ENCODE results near the gene DNPH1. TPM values are rescaled to one million over a fixed set of nuclear protein-coding genes. Genes with fewer than 3 reads are reported as not detected.

DNPH1 gene
- total RNA-seq, 4 donors from 2014 or later: 23.4 to 68.4 (median 33.2) TPM

- Histone ChIP-seq H3K36me3 (no peaks in the 10 kb centered on the region), H3K4me1 (no peaks in the 10 kb centered on the region), H3K4me3 (no peak overlapping the region), H3K27me3 (no peaks in the 10 kb centered on the region), H3K9me3 (no peaks in the 10 kb centered on the region), H3K27ac (no peak overlapping the region)
- intact Hi-C loops (cut with DNase I; ENCODE audit: low total_unique reads): no loop called here
- no peak for TF ChIP-seq POLR2A (IDR thresholded peaks at IDR 0.05)
- no peak for TF ChIP-seq CTCF (IDR thresholded peaks at IDR 0.05)
- no peak for DNase-seq
These were observed 25.0 kb upstream of the DNPH1 start for GRCh38 chr6:43254138-43254817.

- intact Hi-C loops (cut with DNase I; ENCODE audit: low total_unique reads): no loop called here
- DNase-seq: no peak
- H3K4me1 ChIP-seq: no peaks in the 10 kb centered on the region
- no peaks in the 10 kb centered on the region for H3K27me3 ChIP-seq
- no peaks in the 10 kb centered on the region for H3K36me3 ChIP-seq
- H3K27ac ChIP-seq: no peak overlapping the region
- H3K9me3 ChIP-seq: no peaks in the 10 kb centered on the region
- TF ChIP-seq POLR2A (IDR thresholded peaks at IDR 0.05) (no peak), CTCF (IDR thresholded peaks at IDR 0.05) (no peak)
- H3K4me3 ChIP-seq: no peak overlapping the region
These were observed 24.1 kb upstream of the DNPH1 start for GRCh38 chr6:43253401-43253800.

- intact Hi-C loops (cut with DNase I; ENCODE audit: low total_unique reads): no loop called here
- H3K9me3 ChIP-seq: no peaks in the 10 kb centered on the region
- no peak for DNase-seq
- H3K4me3 ChIP-seq: no peak overlapping the region
- H3K27me3 ChIP-seq: no peaks in the 10 kb centered on the region
- no peak overlapping the region for H3K27ac ChIP-seq
- H3K36me3 ChIP-seq: no peaks in the 10 kb centered on the region
- H3K4me1 ChIP-seq: peaks cover 0 to 3% of the 10 kb centered on the region in 2 donors
- TF ChIP-seq POLR2A (IDR thresholded peaks at IDR 0.05): no peak
- TF ChIP-seq CTCF (IDR thresholded peaks at IDR 0.05): no peak
These were observed 21.7 kb upstream of the DNPH1 start for GRCh38 chr6:43250992-43251373.

DNA sequence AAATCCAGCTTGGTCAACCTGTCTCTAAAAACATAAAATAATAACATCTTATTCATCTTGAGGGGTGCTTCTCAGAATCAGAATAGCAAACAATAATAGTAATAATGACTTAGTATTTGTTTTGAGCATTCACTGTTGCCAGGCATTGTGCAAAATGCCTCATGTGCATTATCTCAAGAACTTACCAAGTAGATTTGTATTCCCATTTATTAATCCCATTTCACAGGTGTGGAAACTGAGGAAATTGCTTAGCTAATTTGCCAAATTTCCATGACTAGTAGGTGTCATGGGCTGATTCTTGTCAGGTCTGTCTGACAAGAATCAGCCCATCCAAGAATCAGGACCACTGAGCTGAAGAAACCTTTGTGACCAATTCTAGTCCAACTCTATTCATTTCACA, 19.5 kb upstream of the DNPH1 start:
- intact Hi-C loops (cut with DNase I; ENCODE audit: low total_unique reads): no loop called here
- H3K27me3 ChIP-seq: peaks cover 0 to 3% of the 10 kb centered on the region in 2 donors
- no peaks in the 10 kb centered on the region for H3K9me3 ChIP-seq
- H3K36me3 ChIP-seq: no peaks in the 10 kb centered on the region
- DNase-seq: no peak
- H3K4me3 ChIP-seq: no peak overlapping the region
- H3K27ac ChIP-seq: no peak overlapping the region
- peaks cover 0 to 3% of the 10 kb centered on the region in 2 donors for H3K4me1 ChIP-seq
- no peak for TF ChIP-seq CTCF (IDR thresholded peaks at IDR 0.05)
- no peak for TF ChIP-seq POLR2A (IDR thresholded peaks at IDR 0.05)

DNA sequence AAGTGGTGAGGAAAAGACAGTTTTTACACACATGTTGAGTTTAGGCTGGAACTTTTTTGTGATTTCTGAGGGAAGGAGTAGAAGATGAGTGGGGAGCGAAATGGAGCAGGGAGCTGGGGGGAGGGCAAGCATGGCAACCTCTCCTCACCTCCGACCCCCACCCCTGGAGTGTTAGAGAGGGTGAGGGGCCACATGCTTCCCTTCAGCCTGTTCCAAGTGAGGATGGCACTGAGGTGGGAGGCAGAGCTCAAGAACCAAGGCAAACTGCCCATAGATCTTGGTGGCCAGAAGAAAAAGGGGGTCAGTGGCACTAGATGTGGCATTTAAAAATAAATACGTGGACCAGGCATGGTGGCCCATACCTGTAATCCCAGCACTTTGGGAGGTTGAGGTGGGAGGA, 18.8 kb upstream of the DNPH1 start:
- no peaks in the 10 kb centered on the region for H3K36me3 ChIP-seq

More for the DNA sequence above, 18.8 kb upstream of the DNPH1 start:
- intact Hi-C loops (cut with DNase I; ENCODE audit: low total_unique reads): no loop called here
- H3K9me3 ChIP-seq: no peaks in the 10 kb centered on the region
- H3K4me1 ChIP-seq: peaks cover 0 to 3% of the 10 kb centered on the region in 2 donors
- TF ChIP-seq CTCF (IDR thresholded peaks at IDR 0.05) (no peak), POLR2A (IDR thresholded peaks at IDR 0.05) (no peak)
- peaks cover 1 to 3% of the 10 kb centered on the region in 2 donors for H3K27me3 ChIP-seq
- H3K27ac ChIP-seq: no peak overlapping the region
- no peak for DNase-seq
- H3K4me3 ChIP-seq: no peak overlapping the region

Data from uterus (tissue), 4 donors.